KBM-7 (cell line): Measurements from ENCODE around the gene CTIF.

Experiments used
- DNase-seq: peaks from one replicate; pipeline ENCODE4 v3.0.0-alpha.2; 2015
- in situ Hi-C: fragments of 300-500 bp; cut with MboI; formaldehyde crosslinking; loops from 2 replicates; pipeline ENCODE4 v1.14.3; 2020; ENCODE audit warnings: low sequenced_read_pairs, low pct_unique_long_range_greater_than_20kb, mixed read lengths

Gene CTIF

DNA sequence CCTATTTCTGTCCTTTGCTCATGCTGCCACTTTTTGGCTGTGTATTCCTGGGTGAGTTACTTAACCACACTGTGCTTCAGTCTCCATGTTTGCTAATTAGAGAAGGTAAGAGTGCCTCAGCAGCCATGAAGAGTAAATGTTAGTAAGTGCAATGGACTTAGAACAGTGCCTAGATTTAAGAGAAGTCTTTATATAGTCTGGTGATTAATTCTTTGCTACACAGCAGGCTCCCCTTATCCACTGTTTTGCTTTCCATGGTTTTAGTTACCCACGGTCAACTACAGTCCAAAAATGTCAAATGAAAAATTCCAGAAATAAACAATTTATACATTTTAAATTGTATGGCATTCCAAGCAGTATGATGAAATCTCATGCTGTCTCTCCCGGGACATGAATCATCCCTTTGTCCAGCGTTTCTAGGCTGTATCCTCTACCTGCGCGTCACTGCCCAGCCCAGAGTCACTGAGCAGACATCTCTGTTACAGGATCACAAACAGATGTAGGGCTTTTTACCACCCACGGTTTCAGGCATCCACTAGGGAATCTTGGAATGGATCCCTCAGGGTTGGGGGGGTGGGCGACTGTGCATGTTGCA is 91.0 kb downstream of the CTIF start:
- in situ Hi-C loops = loop anchor here (25.0 kb wide), 1 partner anchor 93 kb away; the partner anchor contains the start of gene CTIF
- no peak for DNase-seq

DNA sequence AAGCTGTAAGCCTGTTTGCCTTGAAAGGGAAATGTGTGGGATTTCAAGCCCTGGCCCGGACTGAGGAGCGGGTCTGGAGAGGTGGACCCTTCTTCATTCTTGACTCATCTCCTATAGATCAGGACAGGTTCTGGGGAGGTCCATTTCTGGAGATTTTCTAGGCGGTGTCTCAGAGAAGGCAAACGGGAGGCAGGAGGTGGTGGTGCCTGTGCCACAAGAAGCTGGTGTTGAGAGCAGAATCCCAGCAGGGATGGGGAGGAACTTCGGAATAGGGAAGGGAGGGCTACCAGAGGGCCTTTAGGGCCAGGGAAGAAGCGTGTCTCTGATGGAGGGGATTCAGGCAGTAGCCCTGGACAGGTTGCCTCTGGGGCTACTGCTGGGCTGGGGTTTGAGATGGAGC is 93.0 kb downstream of the CTIF start:
- no peak for DNase-seq
- in situ Hi-C loops = loop anchor here (25.0 kb wide), 1 partner anchor 95 kb away; the partner anchor contains the start of gene CTIF

DNA sequence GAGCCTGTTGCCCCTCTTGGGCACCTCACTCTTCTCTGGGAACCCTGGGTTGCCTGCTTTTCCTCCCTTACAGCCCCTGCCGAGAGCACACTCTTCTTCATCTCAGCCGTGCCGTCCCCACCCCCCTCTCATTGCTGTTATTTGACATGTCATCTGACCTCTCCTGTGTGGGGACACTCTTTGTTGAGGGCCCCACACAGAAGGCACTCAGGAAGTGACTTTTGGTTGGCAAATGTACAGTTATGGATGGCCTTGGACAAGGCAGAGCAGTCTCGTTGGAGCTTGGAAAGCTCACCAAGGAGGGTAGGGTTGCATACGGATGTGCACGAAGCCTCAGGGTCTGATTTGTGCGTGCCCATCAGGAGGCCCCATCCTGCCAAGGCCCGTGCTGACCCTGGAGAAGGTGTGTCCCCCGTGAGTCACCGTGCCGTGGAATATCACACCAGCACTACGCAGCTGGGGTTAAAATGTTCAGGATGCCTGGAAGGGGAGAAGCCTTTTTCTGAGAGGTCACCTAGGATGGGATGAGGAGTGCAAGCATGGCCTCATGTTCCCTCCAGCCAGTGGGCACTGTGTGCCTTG is 93.9 kb downstream of the CTIF start:
- no peak for DNase-seq
- in situ Hi-C loops = loop anchor here (25.0 kb wide), 1 partner anchor 95 kb away; the partner anchor contains the start of gene CTIF

DNA sequence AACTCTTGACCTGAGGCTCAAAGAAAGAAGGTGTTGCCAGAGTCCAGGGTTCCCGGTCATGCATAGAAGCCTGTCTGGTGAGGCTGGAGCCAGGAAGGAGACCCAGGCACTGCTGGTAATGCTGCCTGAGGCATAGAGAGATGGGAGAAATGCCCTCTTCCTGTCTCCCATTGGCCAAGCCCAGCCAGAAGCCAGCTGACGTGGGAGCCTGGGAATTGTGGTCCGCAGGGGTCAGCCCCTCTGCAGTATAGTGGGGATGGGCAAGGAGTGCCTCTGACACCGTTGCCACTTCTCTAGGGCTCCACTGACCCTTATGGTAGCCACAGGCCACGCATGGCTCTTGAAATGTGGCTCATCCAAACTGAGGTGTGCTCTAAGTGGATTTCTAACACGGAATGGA is 95.7 kb downstream of the CTIF start:
- no peak for DNase-seq
- in situ Hi-C loops = loop anchor here (25.0 kb wide), 1 partner anchor 97 kb away; the partner anchor contains the start of gene CTIF

DNA sequence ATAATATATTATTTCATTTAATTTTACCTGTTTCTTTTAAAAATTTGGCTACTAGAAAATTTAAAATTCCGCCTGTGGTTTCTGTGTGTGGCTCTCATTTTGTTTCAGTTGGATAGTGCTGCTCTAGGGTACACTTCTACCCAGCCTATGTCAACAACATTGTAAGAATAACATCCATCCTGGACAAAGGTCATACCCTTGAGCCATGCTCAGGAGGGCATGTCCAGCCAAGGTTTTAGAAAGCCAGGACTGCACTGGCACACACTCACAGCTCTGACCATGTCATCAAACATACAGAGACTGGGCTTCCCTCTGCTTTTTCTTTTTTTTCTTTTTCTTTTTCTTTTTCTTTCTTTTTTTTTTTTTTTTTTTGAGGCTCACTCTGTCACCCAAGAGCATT is 96.1 kb downstream of the CTIF start:
- no peak for DNase-seq
- in situ Hi-C loops = loop anchor here (25.0 kb wide), 1 partner anchor 98 kb away; the partner anchor contains the start of gene CTIF

DNA sequence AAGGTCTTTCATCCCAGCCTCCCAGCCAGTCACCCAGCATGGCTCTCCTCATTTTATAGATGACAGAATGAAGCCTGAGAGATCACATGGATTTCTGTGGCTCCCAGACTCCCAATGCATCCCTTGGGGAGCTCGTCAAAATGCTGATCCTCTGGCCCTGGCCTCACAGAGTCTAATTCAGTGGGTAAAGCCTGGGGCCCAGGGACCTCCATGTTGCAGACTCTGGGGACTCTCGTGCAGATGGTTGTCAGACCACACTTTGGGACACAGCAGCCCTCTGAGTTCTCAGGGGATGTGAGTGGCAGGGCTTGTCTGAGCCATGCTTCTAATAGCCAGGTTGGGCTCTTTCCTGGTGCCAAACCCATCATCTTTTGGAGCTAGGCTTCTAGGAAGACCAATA is 97.0 kb downstream of the CTIF start:
- in situ Hi-C loops = loop anchor here (25.0 kb wide), 1 partner anchor 99 kb away; the partner anchor contains the start of gene CTIF
- no peak for DNase-seq

DNA sequence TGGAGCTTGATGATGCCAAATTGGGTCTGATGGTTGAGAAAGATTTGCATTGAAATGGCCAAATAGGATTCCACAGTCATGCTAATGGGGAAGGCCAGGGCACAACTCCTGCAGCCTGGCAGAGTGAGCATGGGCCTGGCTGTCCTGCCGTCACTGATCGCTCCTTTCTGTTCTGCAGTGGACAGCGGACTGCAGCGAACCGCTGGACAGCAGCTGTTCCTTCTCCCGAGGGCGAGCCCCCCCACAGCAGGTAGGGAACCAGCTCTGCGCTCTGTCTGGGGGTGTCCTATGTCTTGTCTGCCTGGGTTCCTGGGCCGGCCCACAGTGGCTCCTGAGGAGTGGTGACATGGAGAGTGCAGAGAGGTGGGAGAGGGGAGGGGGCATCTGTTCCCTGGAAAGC is 97.6 kb downstream of the CTIF start:
- no peak for DNase-seq
- in situ Hi-C loops = loop anchor here (25.0 kb wide), 1 partner anchor 99 kb away; the partner anchor contains the start of gene CTIF

DNA sequence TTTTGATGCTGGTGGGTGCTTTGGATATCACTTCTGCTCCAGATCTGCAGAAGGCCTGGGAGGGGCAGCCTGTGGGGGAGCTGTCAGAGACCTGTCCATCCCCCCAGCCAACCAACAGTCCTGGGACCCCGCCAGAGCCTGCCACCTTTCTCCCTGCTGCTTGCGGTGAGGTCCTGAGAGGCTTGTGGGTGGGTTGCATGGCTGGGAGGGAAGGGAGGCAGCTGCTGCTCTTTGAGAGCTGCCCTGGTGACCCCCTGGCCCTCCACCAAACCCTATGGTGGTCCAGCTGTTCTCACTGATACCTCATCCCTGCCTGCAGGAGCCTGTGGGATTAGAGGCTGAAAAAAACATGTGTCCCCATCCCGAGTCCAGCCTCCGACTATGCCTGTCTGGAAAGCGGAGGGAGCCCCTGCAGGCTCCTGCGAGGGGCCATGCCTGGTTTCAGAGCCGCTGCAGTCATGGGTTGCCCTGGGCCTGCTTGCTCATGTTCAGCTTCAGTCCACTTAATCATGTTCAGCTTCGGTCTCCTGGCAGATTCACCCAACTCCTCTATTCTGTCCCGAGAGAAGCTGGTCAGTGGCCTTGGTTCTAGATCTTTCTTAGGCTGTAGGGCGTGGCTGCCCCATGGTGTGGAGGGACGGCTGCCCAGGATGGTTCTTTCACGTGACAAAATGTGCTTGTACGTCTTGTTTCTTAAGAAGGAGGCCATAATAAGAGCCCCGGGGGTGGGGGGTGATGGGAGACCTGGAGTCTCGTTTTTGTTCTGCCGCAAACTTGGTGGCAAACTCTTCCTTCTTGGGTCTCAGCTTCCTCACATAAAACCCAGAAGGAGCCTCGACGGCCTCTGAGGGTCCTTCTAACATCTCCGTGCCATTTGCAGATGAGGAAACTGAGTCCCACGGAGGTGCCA is 98.5 kb downstream of the CTIF start:
- in situ Hi-C loops = loop anchor here (25.0 kb wide), 1 partner anchor 100 kb away; the partner anchor contains the start of gene CTIF
- no peak for DNase-seq

DNA sequence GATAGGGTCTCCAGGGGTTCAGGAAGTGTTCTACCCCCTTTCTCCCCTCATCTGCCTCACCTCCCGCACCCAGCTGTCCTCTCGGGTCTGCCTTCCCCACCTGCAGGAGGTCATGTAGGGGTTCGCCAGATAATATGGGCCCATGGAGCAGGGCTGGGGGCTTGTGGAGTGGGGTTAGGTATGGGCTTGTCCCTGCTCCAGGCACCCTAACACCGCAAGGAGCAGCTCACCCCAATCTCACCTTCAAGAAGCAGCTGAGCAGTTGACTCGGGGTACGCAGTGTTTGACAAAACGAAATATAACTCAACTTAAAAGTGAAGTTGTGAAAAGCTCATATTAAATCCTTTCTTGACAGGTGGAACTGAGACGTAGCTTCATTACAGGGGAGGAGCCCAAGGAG is 99.6 kb downstream of the CTIF start:
- no peak for DNase-seq
- in situ Hi-C loops = loop anchor here (25.0 kb wide), 1 partner anchor 101 kb away; the partner anchor contains the start of gene CTIF

DNA sequence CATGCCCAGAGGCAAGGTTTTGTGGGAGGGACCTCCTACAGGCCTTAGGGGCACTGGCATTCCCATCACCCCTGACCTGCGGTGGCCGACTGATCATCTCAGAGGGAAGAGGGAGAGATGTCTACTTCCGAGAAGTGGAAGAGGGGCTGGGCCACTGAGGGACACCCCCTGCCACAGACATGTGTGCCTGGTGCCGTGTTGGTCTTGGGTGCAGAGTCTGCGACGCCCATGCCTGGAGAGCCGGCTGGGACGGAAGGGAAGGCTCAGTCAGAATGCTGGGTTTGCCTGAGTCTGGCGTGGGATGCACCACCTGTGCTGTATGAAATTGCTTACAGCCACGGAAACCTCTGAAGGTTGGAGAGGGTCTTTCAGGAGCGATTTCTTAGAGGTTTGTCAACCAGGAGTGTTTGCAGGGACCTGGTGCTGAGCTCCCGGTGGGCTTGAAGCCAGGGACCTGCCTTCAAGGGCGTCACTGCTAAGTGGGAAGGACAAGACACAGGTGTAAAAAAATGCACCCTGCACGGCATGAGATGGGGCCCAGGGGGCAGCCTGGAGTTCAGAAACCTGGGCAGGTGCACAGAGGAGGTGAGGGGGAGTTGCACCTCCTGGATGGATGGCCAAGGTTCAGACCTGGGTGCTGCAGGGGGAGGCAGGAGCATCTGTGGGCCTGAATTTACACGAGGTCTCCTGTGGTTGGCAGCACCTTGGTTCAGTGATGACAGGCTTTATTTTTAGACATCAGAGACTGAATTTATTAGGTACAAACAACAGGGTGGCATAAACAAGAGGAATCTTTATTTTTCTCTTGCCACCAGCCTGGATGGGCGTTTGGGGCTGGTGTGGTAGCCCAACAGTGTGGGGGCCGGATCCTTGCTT is 100.3 kb downstream of the CTIF start:
- in situ Hi-C loops = loop anchor here (25.0 kb wide), 1 partner anchor 102 kb away; the partner anchor contains the start of gene CTIF
- DNase-seq = no peak

DNA sequence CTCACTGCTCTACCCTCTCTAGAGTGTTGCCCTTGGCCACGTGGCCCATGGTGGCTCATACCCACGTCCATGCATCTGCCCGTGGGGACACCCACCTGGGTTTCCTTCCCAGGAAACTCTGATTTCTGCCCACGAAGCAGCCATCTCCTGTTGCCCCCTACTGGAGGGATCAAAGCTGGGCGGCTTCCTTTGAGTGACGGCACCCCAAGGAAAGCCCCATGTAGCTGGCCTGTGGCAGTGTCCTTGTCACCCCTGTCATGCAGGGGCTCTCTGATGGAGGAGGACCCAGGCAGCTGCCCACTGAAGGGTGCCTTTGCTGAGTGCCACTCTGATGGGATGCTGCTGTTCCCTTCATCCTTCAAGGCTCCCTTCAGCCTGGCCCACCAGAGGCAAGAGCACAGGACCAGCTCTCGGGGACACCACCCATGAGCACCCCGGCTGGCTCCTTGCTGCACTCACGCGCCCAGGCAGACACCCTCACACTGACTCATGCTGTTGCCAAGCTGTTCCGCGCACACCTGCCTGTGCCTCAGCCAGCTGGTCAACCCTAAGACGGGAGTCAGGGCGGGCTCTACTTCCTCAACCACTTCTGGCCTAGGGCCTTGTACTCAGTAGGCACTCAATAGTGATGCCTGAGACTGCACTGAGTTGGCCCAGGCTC is 101.1 kb downstream of the CTIF start:
- in situ Hi-C loops = loop anchor here (25.0 kb wide), 1 partner anchor 103 kb away; the partner anchor contains the start of gene CTIF
- peak; percentile 7 for DNase-seq

DNA sequence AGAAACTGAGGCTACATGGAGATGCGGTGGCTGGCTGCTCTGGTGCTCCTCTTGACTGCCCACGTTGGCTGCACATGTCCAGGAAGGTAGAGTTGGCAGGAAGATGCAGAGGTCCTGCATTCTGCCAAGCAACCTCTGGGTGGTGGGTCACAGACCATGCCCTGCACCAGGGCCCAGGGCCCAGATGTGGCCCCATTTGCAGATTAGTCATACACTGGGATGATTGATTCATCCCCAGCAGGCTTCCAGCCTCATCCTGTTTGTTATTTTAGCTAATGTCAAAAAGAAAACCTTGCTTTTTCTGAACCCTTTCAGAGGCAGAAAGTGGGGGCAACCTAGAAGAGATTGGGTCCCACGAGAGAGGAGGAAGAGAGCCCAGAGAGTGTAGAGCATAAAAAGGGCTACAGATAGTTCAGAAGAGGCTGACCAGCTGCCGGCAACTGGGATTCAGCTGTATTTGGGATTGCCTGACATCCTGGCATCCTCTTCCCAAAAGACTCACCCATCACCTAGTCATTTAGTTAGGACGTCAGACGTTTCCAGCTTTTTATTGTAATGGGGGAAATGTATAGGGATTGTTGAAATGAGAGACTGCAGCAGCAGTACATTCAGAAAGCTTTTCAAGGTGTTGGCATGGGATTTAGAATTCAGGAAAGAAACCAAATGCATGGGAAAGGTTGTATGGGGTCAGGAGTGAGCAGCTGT is 101.9 kb downstream of the CTIF start:
- in situ Hi-C loops = loop anchor here (25.0 kb wide), 1 partner anchor 103 kb away; the partner anchor contains the start of gene CTIF

DNA sequence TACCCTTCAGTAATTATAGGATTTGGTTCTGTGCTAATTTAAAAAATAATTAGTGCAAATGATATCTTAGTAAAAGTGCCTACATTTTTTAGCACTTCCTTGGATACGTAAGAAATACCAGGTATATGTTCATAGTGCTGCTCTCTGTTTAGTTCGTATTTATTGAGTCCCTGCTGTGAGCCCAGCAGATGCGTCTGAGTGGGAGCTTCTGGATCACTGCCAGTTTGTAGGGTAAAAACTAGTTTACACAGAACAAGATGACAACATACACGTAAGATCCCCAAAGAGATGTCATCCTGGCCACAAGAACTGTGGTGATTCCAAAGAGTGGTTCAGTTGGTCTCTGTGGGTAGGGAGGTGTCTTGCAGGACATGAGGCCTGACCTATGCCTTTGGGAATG is 103.2 kb downstream of the CTIF start:
- no peak for DNase-seq
- in situ Hi-C loops = loop anchor here (25.0 kb wide), 1 partner anchor 105 kb away; the partner anchor contains the start of gene CTIF

More for the DNA sequence above, 101.9 kb downstream of the CTIF start:
- no peak for DNase-seq

DNA sequence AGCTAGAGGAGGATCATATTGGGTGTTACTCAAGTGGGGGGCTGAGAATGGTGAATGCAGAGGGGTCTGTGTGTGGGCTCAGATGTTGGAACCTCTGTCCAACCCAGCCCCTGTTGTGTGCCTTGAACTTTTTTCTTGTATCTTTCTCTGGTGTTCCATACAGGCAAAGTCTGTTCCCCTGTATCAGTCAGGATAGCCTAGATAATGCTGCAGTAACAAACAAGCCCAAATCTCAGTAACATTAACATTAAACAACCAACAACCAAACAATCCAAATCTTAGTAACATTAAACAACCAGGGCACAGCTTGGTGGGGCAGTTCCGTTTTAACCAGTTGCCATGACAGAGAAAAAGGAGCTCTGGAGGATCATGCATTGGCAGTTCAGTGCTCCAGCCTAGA is 103.7 kb downstream of the CTIF start:
- in situ Hi-C loops = loop anchor here (25.0 kb wide), 1 partner anchor 105 kb away; the partner anchor contains the start of gene CTIF

DNA sequence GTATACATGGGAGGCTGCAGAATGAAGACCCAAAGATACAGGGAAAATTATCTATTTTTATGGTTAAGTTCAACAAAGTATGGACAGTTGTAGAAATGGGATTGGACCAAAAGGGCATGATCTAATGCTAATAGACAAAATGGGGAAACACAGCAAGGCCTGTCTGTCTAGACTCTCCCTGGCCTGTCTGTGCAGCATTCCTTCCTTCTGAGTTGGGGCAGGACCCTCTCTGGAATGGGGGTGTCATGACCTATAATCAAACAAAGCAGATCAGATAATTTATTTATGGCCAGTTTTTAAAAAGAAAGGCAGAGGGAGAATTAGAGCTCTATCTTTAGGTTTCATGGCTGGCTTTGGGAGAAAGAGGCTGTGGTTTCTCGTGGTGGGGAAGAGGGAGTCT is 104.4 kb downstream of the CTIF start:
- in situ Hi-C loops = loop anchor here (25.0 kb wide), 1 partner anchor 106 kb away; the partner anchor contains the start of gene CTIF
- DNase-seq = no peak

More for the DNA sequence above, 103.7 kb downstream of the CTIF start:
- DNase-seq = no peak

DNA sequence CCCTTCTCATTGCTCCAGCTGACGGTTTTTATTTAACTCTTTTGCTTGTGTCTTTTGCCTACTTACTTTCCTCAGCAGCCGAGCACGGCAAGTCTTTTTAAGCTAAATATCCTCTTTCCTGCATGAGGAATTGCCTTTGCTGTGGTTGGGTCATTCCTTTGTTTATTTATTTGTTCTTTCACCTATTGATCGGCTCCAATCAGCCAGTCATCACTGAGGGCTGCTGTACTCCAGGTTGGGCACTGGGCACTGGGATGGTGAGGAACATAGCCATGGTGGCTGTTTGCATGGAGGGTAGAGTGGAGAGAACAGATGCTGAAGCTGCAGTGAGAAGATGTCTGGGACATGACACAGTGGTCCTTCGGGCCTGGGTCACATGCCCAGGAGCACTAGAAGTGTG is 105.2 kb downstream of the CTIF start:
- in situ Hi-C loops = loop anchor here (25.0 kb wide), 1 partner anchor 107 kb away; the partner anchor contains the start of gene CTIF
- no peak for DNase-seq

DNA sequence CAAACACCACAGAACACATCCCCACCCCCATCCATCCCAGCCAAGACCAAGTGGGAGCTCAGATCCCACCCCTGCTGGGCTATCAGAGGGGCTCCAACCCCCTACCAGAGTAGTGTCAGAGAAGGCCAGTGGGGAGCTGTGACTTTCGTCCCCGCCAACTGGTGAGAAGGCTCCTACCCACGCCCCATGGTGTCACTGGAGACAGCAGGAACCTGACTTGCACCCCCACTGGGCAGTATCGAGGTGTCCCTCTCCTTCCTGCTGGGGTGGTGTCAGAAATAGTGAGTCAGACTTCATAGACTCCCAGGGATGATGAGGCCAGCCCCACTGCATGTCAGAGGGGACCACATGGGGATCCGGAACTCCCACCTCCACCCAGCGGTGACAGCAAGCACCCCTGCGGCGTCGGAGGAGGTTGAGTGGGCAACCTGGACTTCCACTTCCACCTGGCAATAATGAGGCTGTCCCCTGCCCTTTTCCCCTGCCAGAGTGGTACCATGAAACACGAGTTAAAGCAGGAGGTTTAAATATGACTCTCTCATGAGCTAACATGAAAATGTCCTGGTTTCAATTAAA is 106.7 kb downstream of the CTIF start:
- in situ Hi-C loops = loop anchor here (25.0 kb wide), 1 partner anchor 108 kb away; the partner anchor contains the start of gene CTIF
- no peak for DNase-seq
